Measurements from ENCODE around the gene XDH.

DNA sequence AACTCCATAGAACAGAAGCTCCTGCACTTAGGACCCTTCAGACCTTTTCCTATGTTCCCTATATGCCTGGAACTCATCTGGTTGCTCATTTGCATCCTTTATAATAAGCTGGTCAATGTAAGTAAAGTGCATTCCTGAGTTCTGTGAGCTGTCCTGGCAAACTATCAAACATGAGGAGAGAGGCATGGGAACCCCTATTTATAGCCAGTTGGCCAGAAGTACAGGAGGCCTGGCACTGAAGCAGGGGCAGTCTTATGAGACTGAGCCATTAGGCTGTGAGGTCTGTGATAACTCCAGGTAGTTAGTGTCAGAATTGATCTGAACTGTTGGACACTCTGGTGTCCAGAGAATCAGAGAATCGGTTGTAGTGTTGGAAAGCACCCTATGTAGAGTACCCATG, 92.2 kb downstream of the XDH start:
- TF ChIP-seq, protein P1, sequence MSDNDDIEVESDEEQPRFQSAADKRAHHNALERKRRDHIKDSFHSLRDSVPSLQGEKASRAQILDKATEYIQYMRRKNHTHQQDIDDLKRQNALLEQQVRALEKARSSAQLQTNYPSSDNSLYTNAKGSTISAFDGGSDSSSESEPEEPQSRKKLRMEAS (IDR thresholded peaks at IDR 0.05; ENCODE audit: low read depth), result no peak
- TF ChIP-seq EP300 (IDR thresholded peaks at IDR 0.05; ENCODE audit: borderline replicate concordance in 1 of 2, low read depth in 1 of 2, low read length in 1 of 2) (no peak), SIN3A (IDR thresholded peaks at IDR 0.05; ENCODE audit: borderline replicate concordance, low read depth, low read length) (no peak), RAD21 (IDR thresholded peaks at IDR 0.05; ENCODE audit: low read length) (no peak), FOSL2 (IDR thresholded peaks at IDR 0.05; ENCODE audit: borderline replicate concordance, low read depth) (no peak), RFX5 (IDR thresholded peaks at IDR 0.05; ENCODE audit: low read length) (no peak), FOXJ3 (CRISPR knock-in tag; IDR thresholded peaks at IDR 0.05) (no peak), GATA2 (CRISPR knock-in tag; IDR thresholded peaks at IDR 0.05) (no peak), YY1 (IDR thresholded peaks at IDR 0.05; ENCODE audit: low read depth) (no peak), POLR2AphosphoS5 (IDR thresholded peaks at IDR 0.05; ENCODE audit: low read depth, low read length) (no peak)
- TF ChIP-seq, protein P2, sequence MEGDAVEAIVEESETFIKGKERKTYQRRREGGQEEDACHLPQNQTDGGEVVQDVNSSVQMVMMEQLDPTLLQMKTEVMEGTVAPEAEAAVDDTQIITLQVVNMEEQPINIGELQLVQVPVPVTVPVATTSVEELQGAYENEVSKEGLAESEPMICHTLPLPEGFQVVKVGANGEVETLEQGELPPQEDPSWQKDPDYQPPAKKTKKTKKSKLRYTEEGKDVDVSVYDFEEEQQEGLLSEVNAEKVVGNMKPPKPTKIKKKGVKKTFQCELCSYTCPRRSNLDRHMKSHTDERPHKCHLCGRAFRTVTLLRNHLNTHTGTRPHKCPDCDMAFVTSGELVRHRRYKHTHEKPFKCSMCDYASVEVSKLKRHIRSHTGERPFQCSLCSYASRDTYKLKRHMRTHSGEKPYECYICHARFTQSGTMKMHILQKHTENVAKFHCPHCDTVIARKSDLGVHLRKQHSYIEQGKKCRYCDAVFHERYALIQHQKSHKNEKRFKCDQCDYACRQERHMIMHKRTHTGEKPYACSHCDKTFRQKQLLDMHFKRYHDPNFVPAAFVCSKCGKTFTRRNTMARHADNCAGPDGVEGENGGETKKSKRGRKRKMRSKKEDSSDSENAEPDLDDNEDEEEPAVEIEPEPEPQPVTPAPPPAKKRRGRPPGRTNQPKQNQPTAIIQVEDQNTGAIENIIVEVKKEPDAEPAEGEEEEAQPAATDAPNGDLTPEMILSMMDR (IDR thresholded peaks at IDR 0.05), result no peak
- TF ChIP-seq, protein P3, sequence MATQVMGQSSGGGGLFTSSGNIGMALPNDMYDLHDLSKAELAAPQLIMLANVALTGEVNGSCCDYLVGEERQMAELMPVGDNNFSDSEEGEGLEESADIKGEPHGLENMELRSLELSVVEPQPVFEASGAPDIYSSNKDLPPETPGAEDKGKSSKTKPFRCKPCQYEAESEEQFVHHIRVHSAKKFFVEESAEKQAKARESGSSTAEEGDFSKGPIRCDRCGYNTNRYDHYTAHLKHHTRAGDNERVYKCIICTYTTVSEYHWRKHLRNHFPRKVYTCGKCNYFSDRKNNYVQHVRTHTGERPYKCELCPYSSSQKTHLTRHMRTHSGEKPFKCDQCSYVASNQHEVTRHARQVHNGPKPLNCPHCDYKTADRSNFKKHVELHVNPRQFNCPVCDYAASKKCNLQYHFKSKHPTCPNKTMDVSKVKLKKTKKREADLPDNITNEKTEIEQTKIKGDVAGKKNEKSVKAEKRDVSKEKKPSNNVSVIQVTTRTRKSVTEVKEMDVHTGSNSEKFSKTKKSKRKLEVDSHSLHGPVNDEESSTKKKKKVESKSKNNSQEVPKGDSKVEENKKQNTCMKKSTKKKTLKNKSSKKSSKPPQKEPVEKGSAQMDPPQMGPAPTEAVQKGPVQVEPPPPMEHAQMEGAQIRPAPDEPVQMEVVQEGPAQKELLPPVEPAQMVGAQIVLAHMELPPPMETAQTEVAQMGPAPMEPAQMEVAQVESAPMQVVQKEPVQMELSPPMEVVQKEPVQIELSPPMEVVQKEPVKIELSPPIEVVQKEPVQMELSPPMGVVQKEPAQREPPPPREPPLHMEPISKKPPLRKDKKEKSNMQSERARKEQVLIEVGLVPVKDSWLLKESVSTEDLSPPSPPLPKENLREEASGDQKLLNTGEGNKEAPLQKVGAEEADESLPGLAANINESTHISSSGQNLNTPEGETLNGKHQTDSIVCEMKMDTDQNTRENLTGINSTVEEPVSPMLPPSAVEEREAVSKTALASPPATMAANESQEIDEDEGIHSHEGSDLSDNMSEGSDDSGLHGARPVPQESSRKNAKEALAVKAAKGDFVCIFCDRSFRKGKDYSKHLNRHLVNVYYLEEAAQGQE (IDR thresholded peaks at IDR 0.05; ENCODE audit: low read depth, low read length), result no peak
- TF ChIP-seq, protein P4, sequence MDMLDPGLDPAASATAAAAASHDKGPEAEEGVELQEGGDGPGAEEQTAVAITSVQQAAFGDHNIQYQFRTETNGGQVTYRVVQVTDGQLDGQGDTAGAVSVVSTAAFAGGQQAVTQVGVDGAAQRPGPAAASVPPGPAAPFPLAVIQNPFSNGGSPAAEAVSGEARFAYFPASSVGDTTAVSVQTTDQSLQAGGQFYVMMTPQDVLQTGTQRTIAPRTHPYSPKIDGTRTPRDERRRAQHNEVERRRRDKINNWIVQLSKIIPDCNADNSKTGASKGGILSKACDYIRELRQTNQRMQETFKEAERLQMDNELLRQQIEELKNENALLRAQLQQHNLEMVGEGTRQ (IDR thresholded peaks at IDR 0.05; ENCODE audit: borderline replicate concordance, low read depth, low read length), result no peak

All from SK-N-SH (cell line).